ENCODE data around the gene OGDH.

OGDH gene

GRCh38 chr7:44707558-44708230, 101.3 kb downstream of the OGDH start:
- TF ChIP-seq FOXM1 (IDR thresholded peaks at IDR 0.05; ENCODE audit: borderline replicate concordance, low read depth) (no peak), ZBTB7A (IDR thresholded peaks at IDR 0.05; ENCODE audit: low read depth) (no peak), TCF12 (IDR thresholded peaks at IDR 0.05; ENCODE audit: low read depth) (no peak), REST (IDR thresholded peaks at IDR 0.05; ENCODE audit: low read depth) (no peak), YY1 (IDR thresholded peaks at IDR 0.05; ENCODE audit: low read depth) (no peak), MAX (IDR thresholded peaks at IDR 0.05) (no peak), CREB1 (IDR thresholded peaks at IDR 0.05; ENCODE audit: low read depth) (no peak)

- no peak for TF ChIP-seq FOXM1 (IDR thresholded peaks at IDR 0.05; ENCODE audit: borderline replicate concordance, low read depth)
- no peak for TF ChIP-seq CREB1 (IDR thresholded peaks at IDR 0.05; ENCODE audit: low read depth)
- TF ChIP-seq EP300 (IDR thresholded peaks at IDR 0.05; ENCODE audit: borderline replicate concordance), result no peak
- no peak for TF ChIP-seq ZBTB7A (IDR thresholded peaks at IDR 0.05; ENCODE audit: low read depth)
- TF ChIP-seq NFIC (IDR thresholded peaks at IDR 0.05), result no peak
- no peak for TF ChIP-seq MAX (IDR thresholded peaks at IDR 0.05)
- TF ChIP-seq CEBPB (IDR thresholded peaks at IDR 0.05), result no peak
- no peak for TF ChIP-seq REST (IDR thresholded peaks at IDR 0.05; ENCODE audit: low read depth)
- TF ChIP-seq TAF1 (IDR thresholded peaks at IDR 0.05; ENCODE audit: low read depth), result no peak
- no peak for TF ChIP-seq TCF12 (IDR thresholded peaks at IDR 0.05; ENCODE audit: low read depth)
- TF ChIP-seq RAD21 (IDR thresholded peaks at IDR 0.05; ENCODE audit: low read depth), result no peak
- no peak for TF ChIP-seq YY1 (IDR thresholded peaks at IDR 0.05; ENCODE audit: low read depth)
- no peak for TF ChIP-seq USF1 (IDR thresholded peaks at IDR 0.05)
- TF ChIP-seq TEAD4 (IDR thresholded peaks at IDR 0.05), result no peak
Observed at GRCh38 chr7:44709011-44709915, 102.8 kb downstream of the OGDH start.

- TF ChIP-seq TEAD4 (IDR thresholded peaks at IDR 0.05) (no peak), YY1 (IDR thresholded peaks at IDR 0.05; ENCODE audit: low read depth) (no peak), RAD21 (IDR thresholded peaks at IDR 0.05; ENCODE audit: low read depth) (no peak), USF1 (IDR thresholded peaks at IDR 0.05) (no peak), EP300 (IDR thresholded peaks at IDR 0.05; ENCODE audit: borderline replicate concordance) (no peak), EGR1 (IDR thresholded peaks at IDR 0.05) (no peak), CREB1 (IDR thresholded peaks at IDR 0.05; ENCODE audit: low read depth) (no peak), MAX (IDR thresholded peaks at IDR 0.05) (no peak), TAF1 (IDR thresholded peaks at IDR 0.05; ENCODE audit: low read depth) (no peak), FOXM1 (IDR thresholded peaks at IDR 0.05; ENCODE audit: borderline replicate concordance, low read depth) (no peak), NFIC (IDR thresholded peaks at IDR 0.05) (no peak), ZBTB7A (IDR thresholded peaks at IDR 0.05; ENCODE audit: low read depth) (no peak), REST (IDR thresholded peaks at IDR 0.05; ENCODE audit: low read depth) (no peak), TCF12 (IDR thresholded peaks at IDR 0.05; ENCODE audit: low read depth) (no peak), CEBPB (IDR thresholded peaks at IDR 0.05) (no peak)
Observed at GRCh38 chr7:44709945-44710596, 103.6 kb downstream of the OGDH start.
